Gastrocnemius medialis (tissue), 4 donors: ENCODE measurements around the gene FYB1. TPM values are rescaled to one million over a fixed set of nuclear protein-coding genes. Genes with fewer than 3 reads are reported as not detected.

Experiments used
- ATAC-seq, 2 donors: fragments of 150-250 bp; one replicate each; pipeline ENCODE4 v1.9.1; 2016
- DNase-seq, 2 donors: peaks; one replicate each; pipeline ENCODE4 v3.0.0-alpha.2; 2019
- H3K27ac ChIP-seq, 4 donors: fragments of 200-600 bp; sonication (generic); 1 replicate in 1 of 4; 2 replicates in 3 of 4; pipeline ENCODE4 v1.5.1; 2016 to 2018; ENCODE audit warnings: mild to moderate bottlenecking in 2 of 4, moderate library complexity in 1 of 4
- H3K27me3 ChIP-seq, 3 donors: fragments of 200-600 bp; sonication (generic) in 2 of 3; 1 replicate in 1 of 3; 2 replicates in 2 of 3; pipeline versions ENCODE4 v1.5.1 to v1.6.0; 2016 to 2019; ENCODE audit warnings: mild to moderate bottlenecking in 1 of 3, moderate library complexity in 1 of 3
- H3K36me3 ChIP-seq, 2 donors: fragments of 200-600 bp; sonication (generic) in 1 of 2; one replicate each; pipeline ENCODE4 v1.5.1; 2017 to 2018
- H3K4me1 ChIP-seq, 2 donors: fragments of 200-600 bp; sonication (generic) in 1 of 2; one replicate each; pipeline ENCODE4 v1.5.1; 2016 to 2017; ENCODE audit warnings: mild to moderate bottlenecking in 2 of 2
- H3K4me3 ChIP-seq, 4 donors: fragments of 200-600 bp; sonication (generic) in 3 of 4; 1 replicate in 1 of 4; 2 replicates in 3 of 4; pipeline ENCODE4 v1.5.1; 2016 to 2019; ENCODE audit warnings: mild to moderate bottlenecking in 2 of 4
- H3K9me3 ChIP-seq, 3 donors: fragments of 200-600 bp; sonication (generic) in 2 of 3; 1 replicate in 1 of 3; 2 replicates in 2 of 3; pipeline ENCODE4 v1.5.1; 2016 to 2019
- POLR2A ChIP-seq, 2 donors: fragments of 450-650 bp; IDR thresholded peaks; one replicate each; pipeline ENCODE4 v1.6.1; 2017; ENCODE audit warnings: antibody characterized with exemption in 2 of 2, mild to moderate bottlenecking in 2 of 2, moderate library complexity in 2 of 2
- in situ Hi-C, 4 donors: fragments of 200-750 bp; cut with MboI; loops; one replicate each; pipeline versions ENCODE4 v1.15.0 to v1.8.0; 2017; ENCODE audit warnings: low sequenced_read_pairs in 4 of 4
- intact Hi-C: fragments of 100-400 bp; cut with DNase I; formaldehyde crosslinking; loops from one replicate; pipeline ENCODE4 v1.15.1; 2023; ENCODE audit warnings: low total_unique reads
- total RNA-seq, 4 donors: library from RNA; depleted of rRNA; stranded (reverse); fragments of >200 nt; gene quantifications; one replicate each; pipeline versions ENCODE4 v1.1.0 to v1.2.3, GENCODE V29; 2016
- TF ChIP-seq, protein P1 (sequence below), 5 experiments: fragments of 450-650 bp in 3 of 5; fragments of 200-600 bp in 2 of 5; sonication (generic) in 2 of 5; IDR thresholded peaks in 4 of 5; conservative IDR thresholded peaks in 1 of 5; 1 replicate in 4 of 5; 2 replicates in 1 of 5; pipeline ENCODE4 v1.5.1; 2016 to 2019; ENCODE audit warnings: antibody characterized with exemption in 5 of 5, mild to moderate bottlenecking in 3 of 5, moderate library complexity in 3 of 5

Gene FYB1
- total RNA-seq, 4 donors from 2014 or later, result 1.1 to 5.6 (median 2.6) TPM

DNA sequence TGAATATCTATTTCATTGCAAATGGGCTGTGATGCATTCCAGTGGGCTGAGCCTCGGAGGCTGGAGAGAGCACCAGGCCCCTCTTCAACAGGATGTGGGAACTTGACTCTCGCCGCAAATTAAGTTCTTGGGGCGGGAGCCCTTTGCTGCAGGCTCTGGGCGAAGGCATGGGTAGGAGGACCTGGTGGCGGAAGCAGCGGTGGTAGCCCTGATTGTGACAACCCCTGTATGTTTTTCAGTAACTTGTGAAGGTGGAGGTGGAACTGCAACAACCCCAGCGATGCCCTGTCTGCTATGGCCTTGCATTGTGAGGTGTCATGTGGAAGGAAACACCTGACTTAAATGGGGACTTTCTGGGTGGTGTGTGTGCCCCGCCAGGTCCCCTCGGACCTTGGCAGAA, 9.4 kb downstream of the FYB1 start:
- TF ChIP-seq, protein P1, sequence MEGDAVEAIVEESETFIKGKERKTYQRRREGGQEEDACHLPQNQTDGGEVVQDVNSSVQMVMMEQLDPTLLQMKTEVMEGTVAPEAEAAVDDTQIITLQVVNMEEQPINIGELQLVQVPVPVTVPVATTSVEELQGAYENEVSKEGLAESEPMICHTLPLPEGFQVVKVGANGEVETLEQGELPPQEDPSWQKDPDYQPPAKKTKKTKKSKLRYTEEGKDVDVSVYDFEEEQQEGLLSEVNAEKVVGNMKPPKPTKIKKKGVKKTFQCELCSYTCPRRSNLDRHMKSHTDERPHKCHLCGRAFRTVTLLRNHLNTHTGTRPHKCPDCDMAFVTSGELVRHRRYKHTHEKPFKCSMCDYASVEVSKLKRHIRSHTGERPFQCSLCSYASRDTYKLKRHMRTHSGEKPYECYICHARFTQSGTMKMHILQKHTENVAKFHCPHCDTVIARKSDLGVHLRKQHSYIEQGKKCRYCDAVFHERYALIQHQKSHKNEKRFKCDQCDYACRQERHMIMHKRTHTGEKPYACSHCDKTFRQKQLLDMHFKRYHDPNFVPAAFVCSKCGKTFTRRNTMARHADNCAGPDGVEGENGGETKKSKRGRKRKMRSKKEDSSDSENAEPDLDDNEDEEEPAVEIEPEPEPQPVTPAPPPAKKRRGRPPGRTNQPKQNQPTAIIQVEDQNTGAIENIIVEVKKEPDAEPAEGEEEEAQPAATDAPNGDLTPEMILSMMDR (IDR thresholded peaks at IDR 0.05 in 4 of 5, conservative IDR thresholded peaks at IDR 0.05 in 1 of 5), result no peak
- TF ChIP-seq POLR2A (IDR thresholded peaks at IDR 0.05), result no peak
- Histone ChIP-seq H3K9me3 (no peaks in the 10 kb centered on the region), H3K27ac (no peak overlapping the region), H3K27me3 (no peaks in the 10 kb centered on the region), H3K4me3 (no peak overlapping the region), H3K4me1 (no peaks in the 10 kb centered on the region), H3K36me3 (no peaks in the 10 kb centered on the region)
- DNase-seq (no peak), ATAC-seq (no peak)
- in situ Hi-C loops, result loop anchor here (10.0 to 25.0 kb wide), 5 partner anchors 75 to 365 kb away; no protein-coding TSS in a partner anchor
- intact Hi-C loops, result no loop called here

DNA sequence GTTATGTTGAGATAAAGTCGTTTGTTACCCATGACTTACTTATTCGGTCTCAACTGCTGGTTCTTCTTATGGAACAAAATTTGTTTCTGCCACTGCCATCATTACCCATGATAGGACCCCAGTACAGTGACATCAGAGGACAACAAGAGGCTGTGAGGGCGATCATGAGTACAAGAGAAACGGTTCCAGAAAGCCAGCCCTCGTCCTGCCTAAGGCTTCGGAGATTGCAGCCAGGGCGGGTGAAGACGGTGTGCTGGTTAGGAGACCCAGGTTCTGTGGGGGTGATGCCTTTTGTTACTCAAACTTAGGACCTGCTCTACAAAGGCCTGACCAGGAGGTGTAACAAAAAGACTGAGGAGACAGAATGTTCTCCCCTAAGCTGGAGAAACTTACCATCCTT, 10.9 kb downstream of the FYB1 start:
- DNase-seq (no peak), ATAC-seq (no peak)
- TF ChIP-seq POLR2A (IDR thresholded peaks at IDR 0.05), result no peak
- TF ChIP-seq, protein P1 (IDR thresholded peaks at IDR 0.05 in 4 of 5, conservative IDR thresholded peaks at IDR 0.05 in 1 of 5), result no peak
- H3K36me3 ChIP-seq, result no peaks in the 10 kb centered on the region
- H3K9me3 ChIP-seq, result no peaks in the 10 kb centered on the region
- intact Hi-C loops, result no loop called here
- in situ Hi-C loops, result loop anchor here in 1 of 4 donors (25.0 kb wide), 1 partner anchor 354 kb away; no protein-coding TSS in a partner anchor
- H3K27me3 ChIP-seq, result no peaks in the 10 kb centered on the region
- no peak overlapping the region for H3K27ac ChIP-seq
- H3K4me1 ChIP-seq, result no peaks in the 10 kb centered on the region
- no peak overlapping the region for H3K4me3 ChIP-seq

DNA sequence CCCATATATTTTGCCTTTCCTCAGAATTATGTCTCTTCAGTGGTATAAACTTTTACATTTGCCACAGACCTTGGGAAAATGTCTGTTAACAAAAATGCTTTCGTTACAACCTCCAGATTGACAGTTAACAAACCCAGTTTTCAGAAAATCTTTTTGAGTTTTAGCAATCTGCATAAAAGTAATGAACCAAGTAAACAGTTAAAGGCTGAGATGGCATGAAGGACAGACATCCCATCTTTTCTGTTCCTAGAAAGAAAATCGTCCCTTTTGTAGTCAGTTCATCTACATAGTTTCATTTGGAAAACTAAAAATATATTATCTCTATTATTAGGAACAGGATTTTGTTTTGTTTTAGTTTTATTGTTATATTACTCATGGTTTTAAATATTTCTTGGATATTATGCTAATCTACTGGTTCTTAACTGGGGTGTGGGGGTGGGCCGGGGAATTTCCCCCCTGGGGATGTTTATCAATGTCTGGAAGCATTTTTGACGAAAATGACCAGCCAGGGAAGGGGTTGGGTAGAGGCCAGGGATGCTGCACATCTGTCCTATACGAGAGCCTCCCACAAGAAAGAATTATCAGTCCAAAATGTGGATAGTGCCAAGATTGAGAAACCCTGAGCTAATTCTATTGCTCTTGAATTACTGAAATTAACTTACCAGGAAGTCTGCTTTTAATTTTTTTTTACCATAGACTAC, 11.9 kb downstream of the FYB1 start:
- TF ChIP-seq, protein P1 (IDR thresholded peaks at IDR 0.05 in 4 of 5, conservative IDR thresholded peaks at IDR 0.05 in 1 of 5), result no peak
- no peak for TF ChIP-seq POLR2A (IDR thresholded peaks at IDR 0.05)
- H3K27ac ChIP-seq, result no peak overlapping the region
- in situ Hi-C loops, result loop anchor here in 1 of 4 donors (25.0 kb wide), 1 partner anchor 355 kb away; no protein-coding TSS in a partner anchor

DNA sequence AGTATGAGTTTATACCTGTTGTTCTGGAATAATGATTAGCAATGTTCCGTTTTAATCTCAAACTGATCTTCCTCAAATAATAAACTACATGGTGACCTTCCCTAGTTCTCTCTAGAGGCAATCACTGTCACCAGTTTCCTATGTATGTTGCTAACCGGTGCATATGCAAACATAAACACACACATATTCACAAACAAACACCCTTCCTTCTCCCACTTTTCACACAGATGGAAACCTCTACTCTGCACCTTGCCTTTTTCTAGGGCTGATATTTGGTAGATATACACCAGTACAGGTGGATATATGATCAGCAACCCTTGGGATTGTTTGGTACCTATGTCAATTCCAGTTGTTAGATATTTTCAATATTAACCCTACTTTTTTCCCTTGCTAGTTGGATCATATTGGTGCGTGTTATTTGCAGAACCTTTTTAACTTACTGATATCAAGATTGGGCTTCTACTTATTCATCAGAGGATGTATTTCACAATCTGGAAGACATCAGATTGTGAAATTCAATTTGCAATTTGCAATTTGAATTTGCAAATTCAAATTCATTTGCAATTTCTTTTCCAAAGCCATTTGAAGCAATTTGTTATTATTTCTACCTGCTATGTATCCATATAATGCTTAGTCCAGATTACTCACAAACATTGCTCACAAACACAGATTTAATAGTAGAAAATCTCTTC, 12.6 kb downstream of the FYB1 start:
- ATAC-seq, result no peak
- no peak overlapping the region for H3K27ac ChIP-seq

More for the DNA sequence above, 11.9 kb downstream of the FYB1 start:
- Histone ChIP-seq H3K36me3 (no peaks in the 10 kb centered on the region), H3K9me3 (no peaks in the 10 kb centered on the region), H3K27me3 (no peaks in the 10 kb centered on the region), H3K4me1 (no peaks in the 10 kb centered on the region), H3K4me3 (no peak overlapping the region)
- DNase-seq, result no peak
- ATAC-seq, result no peak
- intact Hi-C loops, result no loop called here

More for the DNA sequence above, 12.6 kb downstream of the FYB1 start:
- no peak for DNase-seq
- intact Hi-C loops (no loop called here), in situ Hi-C loops (loop anchor here in 1 of 4 donors (25.0 kb wide), 1 partner anchor 356 kb away; no protein-coding TSS in a partner anchor)
- no peaks in the 10 kb centered on the region for H3K36me3 ChIP-seq
- TF ChIP-seq, protein P1 (IDR thresholded peaks at IDR 0.05 in 4 of 5, conservative IDR thresholded peaks at IDR 0.05 in 1 of 5), result no peak
- TF ChIP-seq POLR2A (IDR thresholded peaks at IDR 0.05), result no peak
- no peaks in the 10 kb centered on the region for H3K9me3 ChIP-seq
- H3K4me1 ChIP-seq, result no peaks in the 10 kb centered on the region
- H3K27me3 ChIP-seq, result no peaks in the 10 kb centered on the region
- no peak overlapping the region for H3K4me3 ChIP-seq
